Neuron (in vitro differentiated cells): ENCODE results near the gene RYR2.

Source experiments
- H2AFZ ChIP-seq: one replicate; pipeline ENCODE4 v1.6.1; 2013; ENCODE audit warnings: low read depth, mild to moderate bottlenecking, inconsistent platforms, low read length, moderate library complexity
- H3K27me3 ChIP-seq: one replicate; pipeline ENCODE4 v1.6.1; 2013; ENCODE audit warnings: low read length; ENCODE audit not compliant: insufficient read depth
- H3K36me3 ChIP-seq: one replicate; pipeline ENCODE4 v1.6.1; 2013; ENCODE audit warnings: low read length; ENCODE audit not compliant: insufficient read depth
- H3K4me1 ChIP-seq: one replicate; pipeline ENCODE4 v1.6.1; 2013; ENCODE audit warnings: low read length; ENCODE audit not compliant: insufficient read depth
- H3K4me3 ChIP-seq: 2 replicates; pipeline ENCODE4 v1.5.1; 2013; ENCODE audit warnings: mild to moderate bottlenecking, low read length, moderate library complexity
- H3K9me3 ChIP-seq: one replicate; pipeline ENCODE4 v1.6.1; 2013; ENCODE audit warnings: low read length

RYR2 gene

GRCh38 chr1:237393632-237394031 is 351.6 kb downstream of the RYR2 start:
- no peak overlapping the region for H2AFZ ChIP-seq
- no peaks in the 10 kb centered on the region for H3K9me3 ChIP-seq

GRCh38 chr1:237394281-237394680 is 352.3 kb downstream of the RYR2 start:
- Histone ChIP-seq H3K4me3 (no peak overlapping the region), H3K36me3 (no peaks in the 10 kb centered on the region), H3K4me1 (no peaks in the 10 kb centered on the region), H3K9me3 (no peaks in the 10 kb centered on the region), H2AFZ (no peak overlapping the region), H3K27me3 (no peaks in the 10 kb centered on the region)

More at GRCh38 chr1:237393632-237394031, 351.6 kb downstream of the RYR2 start:
- Histone ChIP-seq H3K4me3 (no peak overlapping the region), H3K4me1 (no peaks in the 10 kb centered on the region), H3K27me3 (no peaks in the 10 kb centered on the region), H3K36me3 (no peaks in the 10 kb centered on the region)

- Histone ChIP-seq H3K4me1 (no peaks in the 10 kb centered on the region), H3K27me3 (no peaks in the 10 kb centered on the region), H3K36me3 (no peaks in the 10 kb centered on the region), H3K4me3 (no peak overlapping the region), H2AFZ (no peak overlapping the region), H3K9me3 (no peaks in the 10 kb centered on the region)
These were observed 354.4 kb downstream of the RYR2 start for GRCh38 chr1:237396426-237396825.

DNA sequence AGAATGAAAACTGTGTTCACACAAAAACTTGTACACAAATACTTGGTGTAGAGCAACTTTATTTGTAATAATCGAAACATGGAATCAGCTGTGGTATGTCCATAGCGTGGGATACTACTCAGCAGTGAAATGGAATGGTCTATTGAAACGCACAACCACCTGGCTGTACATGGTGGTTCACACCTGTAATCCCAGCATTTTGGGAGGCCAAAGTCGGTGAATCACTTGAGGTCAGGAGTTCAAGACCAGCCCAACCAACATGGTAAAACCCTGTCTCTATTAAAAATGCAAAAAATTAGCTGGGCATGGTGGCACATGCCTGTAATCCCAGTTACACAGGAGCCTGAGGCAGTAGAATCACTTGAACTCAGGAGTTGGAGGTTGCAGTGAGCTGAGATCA is 356.8 kb downstream of the RYR2 start:
- no peaks in the 10 kb centered on the region for H3K27me3 ChIP-seq
- H2AFZ ChIP-seq = no peak overlapping the region
- H3K4me3 ChIP-seq = no peak overlapping the region
- H3K36me3 ChIP-seq = no peaks in the 10 kb centered on the region
- H3K4me1 ChIP-seq = no peaks in the 10 kb centered on the region
- H3K9me3 ChIP-seq = no peaks in the 10 kb centered on the region

DNA sequence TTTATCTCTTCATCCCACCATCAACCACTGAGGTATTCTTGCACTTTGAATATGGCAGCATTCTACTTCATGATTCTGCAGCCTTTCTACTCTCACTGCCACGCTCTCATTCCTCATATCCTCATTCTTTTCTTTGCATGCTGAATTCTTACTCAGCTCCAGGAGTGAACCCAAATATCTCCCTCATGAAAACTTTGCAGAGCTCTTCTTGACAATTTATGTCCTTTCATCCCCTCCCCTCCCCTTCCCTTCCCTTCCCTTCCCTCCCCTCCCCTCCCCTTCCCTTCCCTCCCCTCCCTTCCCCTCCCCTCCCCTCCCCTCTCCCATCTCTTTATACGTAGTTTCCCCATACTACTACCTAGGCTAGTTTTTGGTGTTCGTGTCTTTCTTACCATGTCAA is 363.9 kb downstream of the RYR2 start:
- H3K27me3 ChIP-seq = no peaks in the 10 kb centered on the region
- no peak overlapping the region for H3K4me3 ChIP-seq
- no peaks in the 10 kb centered on the region for H3K4me1 ChIP-seq
- H3K36me3 ChIP-seq = no peaks in the 10 kb centered on the region
- H2AFZ ChIP-seq = no peak overlapping the region
- no peaks in the 10 kb centered on the region for H3K9me3 ChIP-seq

GRCh38 chr1:237411621-237412020 is 369.6 kb downstream of the RYR2 start:
- Histone ChIP-seq H3K9me3 (no peaks in the 10 kb centered on the region), H3K36me3 (no peaks in the 10 kb centered on the region), H2AFZ (no peak overlapping the region), H3K4me1 (no peaks in the 10 kb centered on the region), H3K27me3 (no peaks in the 10 kb centered on the region), H3K4me3 (no peak overlapping the region)

DNA sequence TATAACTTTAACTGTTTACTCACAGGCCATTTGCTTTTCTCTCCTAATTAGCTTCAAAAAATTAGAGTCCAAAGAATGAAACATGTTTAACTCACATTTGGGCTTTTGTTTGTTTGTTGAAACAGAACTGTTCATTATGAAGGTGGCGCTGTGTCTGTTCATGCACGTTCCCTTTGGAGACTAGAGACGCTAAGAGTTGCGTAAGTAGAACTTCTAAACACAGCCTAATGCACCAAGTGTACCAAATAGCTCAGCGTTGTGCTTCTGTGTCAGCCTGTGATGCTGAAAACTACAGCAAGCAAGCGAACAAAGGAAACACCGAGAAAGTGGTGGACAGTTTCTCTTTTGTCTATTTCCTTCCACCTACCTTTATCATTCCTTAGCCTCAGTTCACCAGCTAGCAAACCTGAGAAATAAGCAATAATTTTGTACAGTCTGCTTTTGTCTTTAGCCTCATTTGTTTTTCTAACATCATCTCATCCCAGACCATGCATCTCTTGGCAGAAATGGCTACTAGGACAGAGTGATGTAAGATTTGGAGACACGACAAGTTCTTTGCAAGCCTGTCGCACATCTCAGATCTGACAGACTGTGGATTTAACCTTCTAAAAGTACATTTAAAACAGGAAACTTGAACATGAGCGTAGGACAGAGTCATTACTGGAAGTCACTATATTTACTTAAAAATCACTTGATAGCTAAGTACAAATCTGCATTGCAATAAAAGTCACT is 375.1 kb downstream of the RYR2 start:
- Histone ChIP-seq H3K4me3 (no peak overlapping the region), H3K4me1 (no peaks in the 10 kb centered on the region), H3K36me3 (no peaks in the 10 kb centered on the region), H3K27me3 (no peaks in the 10 kb centered on the region), H2AFZ (no peak overlapping the region), H3K9me3 (no peaks in the 10 kb centered on the region)

DNA sequence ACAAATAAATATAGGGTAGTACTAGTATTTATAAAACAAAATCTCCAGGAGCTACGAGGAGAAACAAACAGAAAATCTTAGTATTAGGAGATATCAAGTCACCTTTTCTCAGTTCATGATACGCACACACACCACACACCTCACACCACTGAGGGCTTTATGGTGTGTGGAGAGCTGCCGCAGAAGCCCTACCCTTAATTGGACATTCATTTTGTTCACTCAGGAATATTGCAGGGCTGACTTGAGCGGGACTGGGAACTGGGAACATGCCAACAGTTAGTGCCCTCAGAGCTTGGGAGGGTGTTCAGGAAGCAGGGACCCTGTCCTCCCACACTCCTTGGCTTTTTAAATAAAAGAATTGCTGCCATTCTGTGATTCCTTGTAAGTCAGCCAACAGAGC is 386.8 kb downstream of the RYR2 start:
- Histone ChIP-seq H3K4me3 (no peak overlapping the region), H3K4me1 (no peaks in the 10 kb centered on the region)

DNA sequence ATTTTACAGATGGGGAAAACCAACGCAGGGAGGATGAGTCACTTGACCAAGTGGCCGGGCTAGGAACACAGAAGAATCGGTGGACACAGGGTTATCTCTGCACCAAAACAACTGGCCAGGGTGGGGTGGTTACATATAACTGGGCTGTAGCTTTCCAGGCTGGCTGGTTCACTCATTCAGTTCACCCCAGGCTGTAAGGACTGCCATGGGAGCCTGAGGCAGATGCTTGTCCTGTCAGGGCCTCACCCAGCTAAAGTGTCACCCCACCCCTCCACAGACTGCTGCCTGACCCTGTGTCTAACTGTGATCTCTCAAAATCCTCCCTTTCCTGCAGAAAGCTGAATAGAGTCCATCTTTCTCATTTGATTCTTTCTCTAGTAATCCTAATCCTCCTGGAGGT is 387.3 kb downstream of the RYR2 start:
- no peaks in the 10 kb centered on the region for H3K27me3 ChIP-seq
- no peak overlapping the region for H3K4me3 ChIP-seq
- no peaks in the 10 kb centered on the region for H3K9me3 ChIP-seq
- H2AFZ ChIP-seq = no peak overlapping the region
- H3K36me3 ChIP-seq = no peaks in the 10 kb centered on the region
- H3K4me1 ChIP-seq = no peaks in the 10 kb centered on the region

More for the DNA sequence above, 386.8 kb downstream of the RYR2 start:
- Histone ChIP-seq H3K36me3 (no peaks in the 10 kb centered on the region), H3K9me3 (no peaks in the 10 kb centered on the region), H3K27me3 (no peaks in the 10 kb centered on the region), H2AFZ (no peak overlapping the region)

DNA sequence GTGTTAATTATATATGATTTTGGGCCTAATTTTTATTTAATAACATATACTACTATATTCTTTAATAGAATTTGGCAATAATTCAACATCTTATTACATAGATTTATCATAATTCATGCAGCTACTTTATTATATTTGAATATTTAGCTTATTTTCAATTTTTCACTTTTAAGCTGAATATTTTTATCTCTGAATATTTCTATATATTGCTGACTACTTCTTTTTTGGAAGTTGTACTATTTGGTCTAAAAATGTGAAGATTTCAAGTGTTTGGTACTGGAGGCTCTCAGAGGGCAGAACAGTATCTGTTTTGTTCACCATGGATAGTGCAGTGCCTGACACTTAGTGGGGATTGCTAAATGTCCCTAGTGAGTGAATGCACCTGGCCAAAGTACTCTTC is 389.5 kb downstream of the RYR2 start:
- no peak overlapping the region for H3K4me3 ChIP-seq
- H3K9me3 ChIP-seq = no peaks in the 10 kb centered on the region
- no peaks in the 10 kb centered on the region for H3K27me3 ChIP-seq
- H3K4me1 ChIP-seq = no peaks in the 10 kb centered on the region
- H3K36me3 ChIP-seq = no peaks in the 10 kb centered on the region
- H2AFZ ChIP-seq = no peak overlapping the region

GRCh38 chr1:237440346-237440745 is 398.4 kb downstream of the RYR2 start:
- no peaks in the 10 kb centered on the region for H3K36me3 ChIP-seq
- H3K4me3 ChIP-seq = no peak overlapping the region
- H3K9me3 ChIP-seq = no peaks in the 10 kb centered on the region
- no peaks in the 10 kb centered on the region for H3K27me3 ChIP-seq
- H2AFZ ChIP-seq = no peak overlapping the region
- no peaks in the 10 kb centered on the region for H3K4me1 ChIP-seq

- Histone ChIP-seq H3K36me3 (no peaks in the 10 kb centered on the region), H2AFZ (no peak overlapping the region), H3K9me3 (no peaks in the 10 kb centered on the region), H3K4me3 (no peak overlapping the region), H3K27me3 (no peaks in the 10 kb centered on the region), H3K4me1 (no peaks in the 10 kb centered on the region)
These were observed 402.3 kb downstream of the RYR2 start for GRCh38 chr1:237444120-237444790.

DNA sequence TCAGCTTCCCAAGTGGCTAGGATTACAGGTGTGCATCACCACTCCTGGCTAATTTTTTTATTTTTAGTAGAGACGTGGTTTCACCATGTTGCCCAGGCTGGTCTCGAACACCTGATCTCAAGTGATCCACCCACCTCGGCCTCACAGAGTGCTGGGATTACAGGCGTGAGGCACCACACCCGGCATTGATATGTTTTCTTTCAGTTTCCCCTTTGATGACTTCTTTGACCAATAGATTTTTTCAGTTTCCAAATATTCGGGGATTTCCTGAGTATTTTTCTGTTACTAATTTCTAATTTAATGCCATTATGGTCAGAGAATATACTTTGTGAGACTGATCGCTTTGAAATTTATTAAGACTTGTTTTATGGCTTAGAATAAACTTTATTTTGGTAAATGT is 406.1 kb downstream of the RYR2 start:
- Histone ChIP-seq H2AFZ (no peak overlapping the region), H3K9me3 (no peaks in the 10 kb centered on the region), H3K4me1 (no peaks in the 10 kb centered on the region), H3K36me3 (no peaks in the 10 kb centered on the region), H3K27me3 (no peaks in the 10 kb centered on the region), H3K4me3 (no peak overlapping the region)

DNA sequence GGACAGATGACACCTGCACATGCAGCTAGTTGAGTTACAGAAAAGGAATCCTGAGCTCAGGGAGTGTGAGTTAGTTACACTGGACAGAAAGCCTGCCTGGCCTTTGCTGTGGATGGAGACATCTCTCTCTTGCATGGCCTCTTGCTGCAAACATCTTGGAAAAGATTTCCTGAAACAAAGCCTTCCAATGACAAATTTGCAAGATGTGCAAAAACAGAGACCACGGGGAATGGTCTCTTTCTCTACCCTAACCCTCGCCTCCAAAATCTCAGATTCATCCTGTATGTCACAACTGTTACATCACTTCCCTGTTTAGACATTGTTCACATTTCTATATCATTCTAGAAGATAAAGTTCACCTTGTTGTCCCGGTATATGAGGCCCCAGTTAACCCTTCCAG is 415.6 kb downstream of the RYR2 start:
- Histone ChIP-seq H3K27me3 (no peaks in the 10 kb centered on the region), H3K4me1 (no peaks in the 10 kb centered on the region), H3K36me3 (no peaks in the 10 kb centered on the region), H2AFZ (no peak overlapping the region), H3K9me3 (no peaks in the 10 kb centered on the region), H3K4me3 (no peak overlapping the region)
